ENCODE results near the gene PDE8B.

- TF ChIP-seq POLR2AphosphoS5 (IDR thresholded peaks at IDR 0.05; ENCODE audit: borderline replicate concordance, low read depth, low read length) (no peak), EZH2 (IDR thresholded peaks at IDR 0.05) (no peak)
Measured at GRCh38 chr5:77241444-77241843, 31.0 kb downstream of the PDE8B start.

Measured in SK-N-MC (cell line).